Activated T-cell treated with anti-CD3 and anti-CD28 coated beads, Interleukin-2, amount 50 U/mL, for 4 hours (primary cell): ENCODE measurements around the gene WDR64. TPM values are rescaled to one million over a fixed set of nuclear protein-coding genes. Genes with fewer than 3 reads are reported as not detected.
"Not testable (repeated sequence)": the region's sequence is repeated elsewhere in the genome, so short reads cannot be mapped to it uniquely, and the experiment has no call there.

Experiments used
- ATAC-seq, 2 donors: fragments of 200-7000 bp; cut with Tn5 transposase; one replicate each; pipeline ENCODE4 v1.10.0; 2021
- DNase-seq: peaks from one replicate; pipeline ENCODE4 v3.0.0-alpha.2; 2020
- H3K27me3 Mint-ChIP-seq: one replicate; pipeline ENCODE4 v1.8.0; 2021; ENCODE audit warnings: low read depth, mixed read lengths
- H3K36me3 Mint-ChIP-seq: one replicate; pipeline ENCODE4 v1.8.0; 2022; ENCODE audit warnings: mixed read lengths; ENCODE audit not compliant: insufficient read depth
- H3K4me1 Mint-ChIP-seq: one replicate; pipeline ENCODE4 v1.8.0; 2021; ENCODE audit warnings: low read depth, mixed read lengths
- H3K4me3 Mint-ChIP-seq: one replicate; pipeline ENCODE4 v1.8.0; 2021; ENCODE audit warnings: mild to moderate bottlenecking, moderate library complexity, mixed read lengths
- H3K9me3 Mint-ChIP-seq: one replicate; pipeline ENCODE4 v1.8.0; 2021; ENCODE audit warnings: mixed read lengths
- total RNA-seq, 3 donors: library from RNA; stranded (reverse); gene quantifications; one replicate each; pipeline ENCODE4 v1.2.1, GENCODE V29; 2021

Gene WDR64
- total RNA-seq, 3 donors from 2014 or later = 0.13 to 0.14 TPM; not detected in 1

GRCh38 chr1:241688940-241689368 is 36.9 kb downstream of the WDR64 start:
- Mint-ChIP-seq H3K36me3 (no peaks in the 10 kb centered on the region), H3K9me3 (no peaks in the 10 kb centered on the region), H3K4me1 (peaks cover 2% of the 10 kb centered on the region), H3K4me3 (no peak overlapping the region), H3K27me3 (no peaks in the 10 kb centered on the region)
- no peak for DNase-seq
- ATAC-seq = no peak

GRCh38 chr1:241695246-241696171 is 43.4 kb downstream of the WDR64 start:
- H3K36me3 Mint-ChIP-seq = no peaks in the 10 kb centered on the region
- H3K27me3 Mint-ChIP-seq = no peaks in the 10 kb centered on the region
- no peaks in the 10 kb centered on the region for H3K9me3 Mint-ChIP-seq
- H3K4me3 Mint-ChIP-seq = no peak overlapping the region
- no peaks in the 10 kb centered on the region for H3K4me1 Mint-ChIP-seq
- DNase-seq (no peak), ATAC-seq (no peak)

- H3K27me3 Mint-ChIP-seq = no peaks in the 10 kb centered on the region
- H3K9me3 Mint-ChIP-seq = no peaks in the 10 kb centered on the region
- ATAC-seq (no peak), DNase-seq (no peak)
- no peak overlapping the region for H3K4me3 Mint-ChIP-seq
- no peaks in the 10 kb centered on the region for H3K36me3 Mint-ChIP-seq
- H3K4me1 Mint-ChIP-seq = no peaks in the 10 kb centered on the region
Observed at GRCh38 chr1:241696172-241696814, 44.2 kb downstream of the WDR64 start.

- Mint-ChIP-seq H3K27me3 (no peaks in the 10 kb centered on the region), H3K36me3 (no peaks in the 10 kb centered on the region), H3K4me3 (no peak overlapping the region), H3K4me1 (no peaks in the 10 kb centered on the region), H3K9me3 (no peaks in the 10 kb centered on the region)
- DNase-seq (no peak), ATAC-seq (no peak)
Observed at GRCh38 chr1:241696815-241697639, 44.9 kb downstream of the WDR64 start.

- Mint-ChIP-seq H3K36me3 (no peaks in the 10 kb centered on the region), H3K9me3 (no peaks in the 10 kb centered on the region), H3K4me1 (no peaks in the 10 kb centered on the region), H3K27me3 (no peaks in the 10 kb centered on the region), H3K4me3 (no peak overlapping the region)
- DNase-seq = no peak
- no peak for ATAC-seq
Observed at GRCh38 chr1:241697640-241698018, 45.5 kb downstream of the WDR64 start.

- H3K36me3 Mint-ChIP-seq = no peaks in the 10 kb centered on the region
- H3K9me3 Mint-ChIP-seq = no peaks in the 10 kb centered on the region
- no peaks in the 10 kb centered on the region for H3K27me3 Mint-ChIP-seq
- no peak overlapping the region for H3K4me3 Mint-ChIP-seq
- no peak for ATAC-seq
- H3K4me1 Mint-ChIP-seq = no peaks in the 10 kb centered on the region
- no peak for DNase-seq
Observed at GRCh38 chr1:241698177-241698576, 46.1 kb downstream of the WDR64 start.

GRCh38 chr1:241701483-241702295 is 49.6 kb downstream of the WDR64 start:
- H3K27me3 Mint-ChIP-seq = no peaks in the 10 kb centered on the region
- DNase-seq (no peak), ATAC-seq (no peak)
- no peak overlapping the region for H3K4me3 Mint-ChIP-seq
- peaks cover 7% of the 10 kb centered on the region for H3K4me1 Mint-ChIP-seq
- H3K36me3 Mint-ChIP-seq = no peaks in the 10 kb centered on the region
- peaks cover 4% of the 10 kb centered on the region for H3K9me3 Mint-ChIP-seq

GRCh38 chr1:241702442-241703373 is 50.6 kb downstream of the WDR64 start:
- H3K4me3 Mint-ChIP-seq = no peak overlapping the region
- H3K36me3 Mint-ChIP-seq = no peaks in the 10 kb centered on the region
- H3K27me3 Mint-ChIP-seq = no peaks in the 10 kb centered on the region
- ATAC-seq (no peak), DNase-seq (no peak)
- peaks cover 16% of the 10 kb centered on the region for H3K4me1 Mint-ChIP-seq
- H3K9me3 Mint-ChIP-seq = peaks cover 4% of the 10 kb centered on the region

- not testable (repeated sequence) for H3K27me3 Mint-ChIP-seq, H3K4me3 Mint-ChIP-seq, H3K9me3 Mint-ChIP-seq, H3K36me3 Mint-ChIP-seq, ATAC-seq, DNase-seq
- peaks cover 16% of the 10 kb centered on the region for H3K4me1 Mint-ChIP-seq
Observed at GRCh38 chr1:241703739-241704138, 51.7 kb downstream of the WDR64 start.

GRCh38 chr1:241706257-241706656 is 54.2 kb downstream of the WDR64 start:
- peaks cover 16% of the 10 kb centered on the region for H3K4me1 Mint-ChIP-seq
- H3K27me3 Mint-ChIP-seq = peaks cover 2% of the 10 kb centered on the region
- peak; percentile 65 to 82 for ATAC-seq
- no peak for DNase-seq
- H3K4me3 Mint-ChIP-seq = no peak overlapping the region
- H3K9me3 Mint-ChIP-seq = peaks cover 4% of the 10 kb centered on the region
- H3K36me3 Mint-ChIP-seq = no peaks in the 10 kb centered on the region

GRCh38 chr1:241706967-241707366 is 54.9 kb downstream of the WDR64 start:
- peak in 1 of 2 donors; percentile 27 for ATAC-seq
- H3K4me1 Mint-ChIP-seq = peaks cover 16% of the 10 kb centered on the region
- H3K27me3 Mint-ChIP-seq = peaks cover 2% of the 10 kb centered on the region
- no peaks in the 10 kb centered on the region for H3K36me3 Mint-ChIP-seq
- no peak overlapping the region for H3K4me3 Mint-ChIP-seq
- peaks cover 4% of the 10 kb centered on the region for H3K9me3 Mint-ChIP-seq
- no peak for DNase-seq

- Mint-ChIP-seq H3K36me3 (peaks cover 2% of the 10 kb centered on the region), H3K9me3 (peaks cover 4% of the 10 kb centered on the region), H3K4me1 (peaks cover 16% of the 10 kb centered on the region), H3K27me3 (peaks cover 2% of the 10 kb centered on the region), H3K4me3 (no peak overlapping the region)
- ATAC-seq (peak in 1 of 2 donors; percentile 48), DNase-seq (no peak)
Observed at GRCh38 chr1:241707442-241707841, 55.4 kb downstream of the WDR64 start.

GRCh38 chr1:241711326-241711725 is 59.2 kb downstream of the WDR64 start:
- Mint-ChIP-seq H3K4me3 (no peak overlapping the region), H3K4me1 (peaks cover 11% of the 10 kb centered on the region), H3K9me3 (no peaks in the 10 kb centered on the region), H3K36me3 (peaks cover 2% of the 10 kb centered on the region), H3K27me3 (peaks cover 2% of the 10 kb centered on the region)
- ATAC-seq (no peak), DNase-seq (no peak)
